HEK293 (cell line): ENCODE results near the gene UBAC2.

ENCODE experiments used
- CTCF ChIA-PET: fragments of 350-600 bp; formaldehyde crosslinking; extraction: SDS; loops from one replicate; lab custom pipeline; 2021; ENCODE audit warnings: antibody characterized with exemption; lab: Yijun Ruan, JAX
- POLR2A ChIA-PET: fragments of 300-600 bp; formaldehyde crosslinking; extraction: SDS; loops from one replicate; lab custom pipeline; 2020; ENCODE audit warnings: antibody characterized with exemption, inconsistent platforms; lab: Yijun Ruan, JAX
- H3K27ac ChIP-seq: fragments of 200-500 bp; sonication (Bioruptor generic); 2 replicates; pipeline ENCODE4 v1.5.1; 2014; ENCODE audit warnings: low read depth, low read length, control low read depth, inconsistent platforms; ENCODE audit errors: extremely low read depth
- H3K36me3 ChIP-seq, 2 experiments: fragments of 200-500 bp in 1 of 2; sonication (Bioruptor generic) in 1 of 2; 1 replicate in 1 of 2; 2 replicates in 1 of 2; pipeline ENCODE4 v1.5.1; 2014 to 2017; ENCODE audit warnings: inconsistent platforms in 2 of 2, low read length in 2 of 2; ENCODE audit not compliant: control insufficient read depth in 2 of 2, insufficient read depth in 1 of 2
- H3K4me1 ChIP-seq: fragments of 200-500 bp; sonication (Bioruptor generic); 2 replicates; pipeline ENCODE4 v1.5.1; 2014; ENCODE audit warnings: mild to moderate bottlenecking, low read length, inconsistent platforms; ENCODE audit not compliant: control insufficient read depth, insufficient read depth
- H3K4me3 ChIP-seq: 2 replicates; pipeline ENCODE4 v1.5.1; 2011; ENCODE audit warnings: low read depth, mild to moderate bottlenecking, control low read depth, low read length, moderate library complexity
- H3K9me3 ChIP-seq: fragments of 200-500 bp; sonication (Bioruptor generic); 2 replicates; pipeline ENCODE4 v1.5.1; 2014; ENCODE audit warnings: low read depth, low read length, inconsistent platforms; ENCODE audit not compliant: control insufficient read depth, insufficient read depth
- GLI2 ChIP-seq: fragments of 450-650 bp; formaldehyde crosslinking; IDR thresholded peaks from 2 replicates; pipeline ENCODE4; 2017; ENCODE audit warnings: missing biosample characterization, missing genetic modification characterization, low read depth, borderline replicate concordance
- KLF1 ChIP-seq: fragments of 450-650 bp; formaldehyde crosslinking; IDR thresholded peaks from 2 replicates; pipeline ENCODE4 v1.5.1; 2016; ENCODE audit warnings: missing biosample characterization, missing genetic modification characterization
- MYNN ChIP-seq: fragments of 450-650 bp; formaldehyde crosslinking; IDR thresholded peaks from 2 replicates; pipeline ENCODE4 v1.5.1; 2016; ENCODE audit warnings: missing biosample characterization, missing genetic modification characterization, borderline replicate concordance
- MZF1 ChIP-seq: fragments of 450-650 bp; formaldehyde crosslinking; IDR thresholded peaks from 2 replicates; pipeline ENCODE4 v1.5.1; 2017; ENCODE audit warnings: missing biosample characterization, missing genetic modification characterization, borderline replicate concordance
- PRDM1 ChIP-seq: fragments of 450-650 bp; formaldehyde crosslinking; IDR thresholded peaks from 2 replicates; pipeline ENCODE4; 2016; ENCODE audit warnings: missing biosample characterization, missing genetic modification characterization
- PRDM4 ChIP-seq: fragments of 450-650 bp; formaldehyde crosslinking; IDR thresholded peaks from 2 replicates; pipeline ENCODE4 v1.5.1; 2017; ENCODE audit warnings: missing biosample characterization, missing genetic modification characterization
- ZNF114 ChIP-seq: fragments of 450-650 bp; formaldehyde crosslinking; IDR thresholded peaks from 2 replicates; pipeline ENCODE4 v1.5.0; 2017; ENCODE audit warnings: missing biosample characterization, missing genetic modification characterization
- ZNF248 ChIP-seq: fragments of 450-650 bp; formaldehyde crosslinking; IDR thresholded peaks from 2 replicates; pipeline ENCODE4 v1.5.1; 2017; ENCODE audit warnings: missing biosample characterization, missing genetic modification characterization
- ZNF292 ChIP-seq: fragments of 450-650 bp; formaldehyde crosslinking; IDR thresholded peaks from 2 replicates; pipeline ENCODE4 v1.5.1; 2016; ENCODE audit warnings: low read depth, missing biosample characterization, missing genetic modification characterization, borderline replicate concordance
- ZNF311 ChIP-seq: fragments of 450-650 bp; formaldehyde crosslinking; IDR thresholded peaks from 2 replicates; pipeline ENCODE4 v1.5.1; 2017; ENCODE audit warnings: missing biosample characterization, missing genetic modification characterization, borderline replicate concordance
- ZNF350 ChIP-seq: fragments of 450-650 bp; formaldehyde crosslinking; IDR thresholded peaks from 2 replicates; pipeline ENCODE4 v1.5.0; 2017; ENCODE audit warnings: missing biosample characterization, mild to moderate bottlenecking, missing genetic modification characterization
- ZNF362 ChIP-seq: fragments of 450-650 bp; formaldehyde crosslinking; IDR thresholded peaks from 2 replicates; pipeline ENCODE4 v1.5.1; 2016; ENCODE audit warnings: missing biosample characterization, missing genetic modification characterization
- ZNF544 ChIP-seq: fragments of 450-650 bp; formaldehyde crosslinking; IDR thresholded peaks from 2 replicates; pipeline ENCODE4 v1.5.0; 2017; ENCODE audit warnings: missing biosample characterization, missing genetic modification characterization
- ZNF549 ChIP-seq: fragments of 450-650 bp; IDR thresholded peaks from 2 replicates; pipeline ENCODE4 v1.5.1; 2018; ENCODE audit warnings: missing biosample characterization, missing genetic modification characterization, mild to moderate bottlenecking, inconsistent platforms, moderate library complexity
- ZNF560 ChIP-seq: fragments of 450-650 bp; formaldehyde crosslinking; IDR thresholded peaks from 2 replicates; pipeline ENCODE4 v1.5.1; 2017; ENCODE audit warnings: missing biosample characterization, missing genetic modification characterization, borderline replicate concordance
- ZNF600 ChIP-seq: fragments of 450-650 bp; formaldehyde crosslinking; IDR thresholded peaks from 2 replicates; pipeline ENCODE4 v1.5.1; 2016; ENCODE audit warnings: missing biosample characterization, missing genetic modification characterization
- ZNF610 ChIP-seq: fragments of 450-650 bp; formaldehyde crosslinking; IDR thresholded peaks from 2 replicates; pipeline ENCODE4 v1.5.1; 2016; ENCODE audit warnings: missing biosample characterization, missing genetic modification characterization, borderline replicate concordance
- ZNF658 ChIP-seq: fragments of 450-650 bp; formaldehyde crosslinking; IDR thresholded peaks from 2 replicates; pipeline ENCODE4; 2016; ENCODE audit warnings: missing biosample characterization, missing genetic modification characterization
- ZNF707 ChIP-seq: fragments of 450-650 bp; formaldehyde crosslinking; IDR thresholded peaks from 2 replicates; pipeline ENCODE4 v1.5.1; 2016; ENCODE audit warnings: missing biosample characterization, missing genetic modification characterization
- ZNF768 ChIP-seq: fragments of 450-650 bp; formaldehyde crosslinking; IDR thresholded peaks from 2 replicates; pipeline ENCODE4 v1.5.1; 2018; ENCODE audit warnings: missing biosample characterization, mild to moderate bottlenecking, missing genetic modification characterization
- ZNF830 ChIP-seq: fragments of 450-650 bp; IDR thresholded peaks from 2 replicates; pipeline ENCODE4 v1.5.0; 2018; ENCODE audit warnings: missing biosample characterization, missing genetic modification characterization, low read depth, mild to moderate bottlenecking, moderate library complexity
- TF ChIP-seq, protein P1 (sequence below): fragments of 450-650 bp; formaldehyde crosslinking; IDR thresholded peaks from 2 replicates; pipeline ENCODE4 v1.5.1; 2016; ENCODE audit warnings: missing biosample characterization, missing genetic modification characterization
- TF ChIP-seq, protein P2 (sequence below): fragments of 450-650 bp; IDR thresholded peaks from 2 replicates; pipeline ENCODE4 v1.5.1; 2018; ENCODE audit warnings: missing biosample characterization, mild to moderate bottlenecking, missing genetic modification characterization

The UBAC2 gene

GRCh38 chr13:99254830-99255229, 54.2 kb downstream of the UBAC2 start (continued):
- no peak for TF ChIP-seq ZNF549 (tag by site-specific recombination)
- TF ChIP-seq PRDM1 (tag by site-specific recombination) = no peak
- TF ChIP-seq ZNF658 (tag by site-specific recombination) = no peak

DNA sequence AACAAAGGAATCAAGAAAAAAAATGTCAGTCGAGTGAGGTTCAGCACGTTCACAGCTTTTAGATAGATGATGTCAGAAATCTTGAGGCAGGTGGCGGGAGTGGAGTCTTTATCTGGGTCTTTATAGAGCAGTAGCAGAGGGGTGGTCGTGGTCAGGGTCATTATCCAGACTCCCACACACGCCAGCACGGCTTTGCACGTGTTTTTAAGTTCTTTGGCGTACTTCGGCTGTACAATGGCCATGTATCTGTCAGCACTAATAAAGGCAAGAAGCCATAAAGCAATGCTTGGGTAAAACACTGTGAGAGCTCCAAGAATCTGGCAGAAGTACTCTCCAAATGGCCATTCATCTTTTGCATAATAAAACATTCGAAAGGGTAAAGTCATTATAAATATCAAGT, 54.6 kb downstream of the UBAC2 start:
- H3K4me1 ChIP-seq = no peaks in the 10 kb centered on the region
- no peak overlapping the region for H3K27ac ChIP-seq
- ChIA-PET CTCF (interaction anchor here (0.8 to 2.0 kb wide), 7 partner anchors 11 to 416 kb away, joined by 3 to 9 read pairs (median 4); no protein-coding TSS in a partner anchor), POLR2A (interaction anchor here (1.1 kb wide), 1 partner anchor 64 kb away, joined by 3 read pairs; no protein-coding TSS in a partner anchor)
- peaks cover 0 to 11% of the 10 kb centered on the region in 2 experiments; a peak in 1 of 3 replicates for H3K36me3 ChIP-seq
- TF ChIP-seq, protein P1, sequence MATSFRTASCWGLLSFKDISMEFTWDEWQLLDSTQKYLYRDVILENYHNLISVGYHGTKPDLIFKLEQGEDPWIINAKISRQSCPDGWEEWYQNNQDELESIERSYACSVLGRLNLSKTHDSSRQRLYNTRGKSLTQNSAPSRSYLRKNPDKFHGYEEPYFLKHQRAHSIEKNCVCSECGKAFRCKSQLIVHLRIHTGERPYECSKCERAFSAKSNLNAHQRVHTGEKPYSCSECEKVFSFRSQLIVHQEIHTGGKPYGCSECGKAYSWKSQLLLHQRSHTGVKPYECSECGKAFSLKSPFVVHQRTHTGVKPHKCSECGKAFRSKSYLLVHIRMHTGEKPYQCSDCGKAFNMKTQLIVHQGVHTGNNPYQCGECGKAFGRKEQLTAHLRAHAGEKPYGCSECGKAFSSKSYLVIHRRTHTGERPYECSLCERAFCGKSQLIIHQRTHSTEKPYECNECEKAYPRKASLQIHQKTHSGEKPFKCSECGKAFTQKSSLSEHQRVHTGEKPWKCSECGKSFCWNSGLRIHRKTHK (tag by site-specific recombination) = no peak
- TF ChIP-seq ZNF830 (tag by site-specific recombination) (no peak), KLF1 (tag by site-specific recombination) (no peak), ZNF560 (no peak), ZNF362 (tag by site-specific recombination) (no peak), ZNF248 (tag by site-specific recombination) (no peak), ZNF610 (tag by site-specific recombination) (no peak), ZNF292 (tag by site-specific recombination) (no peak), ZNF114 (tag by site-specific recombination) (no peak), ZNF600 (tag by site-specific recombination) (no peak), MZF1 (tag by site-specific recombination) (no peak), ZNF311 (tag by site-specific recombination) (no peak), ZNF768 (no peak), ZNF350 (no peak), MYNN (tag by site-specific recombination) (no peak), ZNF544 (tag by site-specific recombination) (no peak), GLI2 (tag by site-specific recombination) (no peak), PRDM4 (tag by site-specific recombination) (no peak), ZNF707 (tag by site-specific recombination) (no peak)
- TF ChIP-seq, protein P2, sequence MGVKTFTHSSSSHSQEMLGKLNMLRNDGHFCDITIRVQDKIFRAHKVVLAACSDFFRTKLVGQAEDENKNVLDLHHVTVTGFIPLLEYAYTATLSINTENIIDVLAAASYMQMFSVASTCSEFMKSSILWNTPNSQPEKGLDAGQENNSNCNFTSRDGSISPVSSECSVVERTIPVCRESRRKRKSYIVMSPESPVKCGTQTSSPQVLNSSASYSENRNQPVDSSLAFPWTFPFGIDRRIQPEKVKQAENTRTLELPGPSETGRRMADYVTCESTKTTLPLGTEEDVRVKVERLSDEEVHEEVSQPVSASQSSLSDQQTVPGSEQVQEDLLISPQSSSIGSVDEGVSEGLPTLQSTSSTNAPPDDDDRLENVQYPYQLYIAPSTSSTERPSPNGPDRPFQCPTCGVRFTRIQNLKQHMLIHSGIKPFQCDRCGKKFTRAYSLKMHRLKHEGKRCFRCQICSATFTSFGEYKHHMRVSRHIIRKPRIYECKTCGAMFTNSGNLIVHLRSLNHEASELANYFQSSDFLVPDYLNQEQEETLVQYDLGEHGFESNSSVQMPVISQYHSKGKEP (tag by site-specific recombination) = no peak
- H3K9me3 ChIP-seq = no peaks in the 10 kb centered on the region
- no peak overlapping the region for H3K4me3 ChIP-seq
